HepG2 (cell line): ENCODE measurements around the gene EGFL8. TPM values are rescaled to one million over a fixed set of nuclear protein-coding genes. Genes with fewer than 3 reads are reported as not detected.

ENCODE experiments used
- ATRX ChIP-seq: sonication (generic); formaldehyde crosslinking; IDR thresholded peaks from 2 replicates; pipeline ENCODE4 v1.4.0; 2020; ENCODE audit warnings: missing genetic modification reagents, borderline replicate concordance
- HOXA9 ChIP-seq: sonication (generic); formaldehyde crosslinking; IDR thresholded peaks from 2 replicates; pipeline ENCODE4 v1.8.1; 2022; ENCODE audit warnings: missing genetic modification reagents, mild to moderate bottlenecking, moderate library complexity, borderline replicate concordance
- KLF16 ChIP-seq, 2 experiments: sonication (generic) in 1 of 2; formaldehyde crosslinking in 1 of 2; IDR thresholded peaks; 2 replicates each; pipeline versions ENCODE4 v1.6.1 to v1.8.0; 2016 to 2023; ENCODE audit warnings: missing genetic modification reagents in 2 of 2, missing compliant biosample characterization in 1 of 2
- SP140L ChIP-seq: sonication (generic); formaldehyde crosslinking; IDR thresholded peaks from 2 replicates; pipeline ENCODE4 v1.4.0; 2020; ENCODE audit warnings: missing genetic modification reagents, borderline replicate concordance
- TARDBP ChIP-seq: sonication (generic); formaldehyde crosslinking; IDR thresholded peaks from 2 replicates; pipeline ENCODE4 v1.8.0; 2022; ENCODE audit warnings: mild to moderate bottlenecking, missing genetic modification reagents
- TCF12 ChIP-seq, 2 experiments: fragments of 450-650 bp in 1 of 2; sonication (generic) in 1 of 2; formaldehyde crosslinking in 1 of 2; IDR thresholded peaks; 2 replicates each; pipeline versions ENCODE4 v1.6.1 to v1.8.0; 2017 to 2022; ENCODE audit warnings: antibody characterized with exemption in 1 of 2, mild to moderate bottlenecking in 1 of 2, missing genetic modification reagents in 1 of 2, moderate library complexity in 1 of 2
- TOE1 ChIP-seq: sonication (generic); formaldehyde crosslinking; IDR thresholded peaks from 2 replicates; pipeline ENCODE4 v1.4.0; 2020; ENCODE audit warnings: mild to moderate bottlenecking, missing genetic modification reagents
- YEATS2 ChIP-seq: sonication (generic); formaldehyde crosslinking; IDR thresholded peaks from 2 replicates; pipeline ENCODE4 v1.4.0; 2020; ENCODE audit warnings: missing genetic modification reagents, borderline replicate concordance
- ZNF572 ChIP-seq: sonication (generic); formaldehyde crosslinking; IDR thresholded peaks from 2 replicates; pipeline ENCODE4 v1.5.1; 2020; ENCODE audit warnings: mild to moderate bottlenecking, missing genetic modification reagents
- ZNF747 ChIP-seq: sonication (generic); formaldehyde crosslinking; IDR thresholded peaks from 2 replicates; pipeline ENCODE4 v1.8.1; 2023; ENCODE audit warnings: missing genetic modification reagents, mild to moderate bottlenecking, borderline replicate concordance
- ZNF790 ChIP-seq: sonication (generic); formaldehyde crosslinking; IDR thresholded peaks from 2 replicates; pipeline ENCODE4 v1.8.0; 2022; ENCODE audit warnings: missing genetic modification reagents, mild to moderate bottlenecking, borderline replicate concordance
- ZNF816 ChIP-seq: sonication (generic); formaldehyde crosslinking; IDR thresholded peaks from 2 replicates; pipeline ENCODE4 v1.8.0; 2022; ENCODE audit warnings: missing genetic modification reagents, mild to moderate bottlenecking, borderline replicate concordance
- polyA plus RNA-seq, 8 experiments: library from polyadenylated mRNA; depleted of rRNA in 3 of 8; stranded (reverse) in 7 of 8; unstranded in 1 of 8; fragments of >200 nt; fragmentation: Illumina TruSeq in 4 of 8; extraction: Trizol in 4 of 8; gene quantifications; 2 replicates each; pipeline versions ENCODE4 v1.2.1 to v1.2.3, GENCODE V29; 2011 to 2016; ENCODE audit warnings: low read depth in 4 of 8, missing spikeins in 1 of 8, mixed read lengths in 1 of 8; ENCODE audit not compliant: insufficient read depth in 1 of 8
- total RNA-seq, 5 experiments: library from RNA; depleted of rRNA; stranded (reverse); fragments of >200 nt; fragmentation: Illumina TruSeq; extraction: Trizol; gene quantifications; 2 replicates each; pipeline ENCODE4 v1.2.3, GENCODE V29; 2016; ENCODE audit warnings: low read depth in 1 of 5
- TF ChIP-seq, protein P1 (sequence below): sonication (generic); formaldehyde crosslinking; conservative IDR thresholded peaks from 2 replicates; pipeline ENCODE4 v1.4.0; 2020; ENCODE audit warnings: missing genetic modification reagents
- TF ChIP-seq, protein P2 (sequence below): IDR thresholded peaks from 2 replicates; pipeline ENCODE4 v1.6.1; 2018; ENCODE audit warnings: missing genetic modification reagents
- TF ChIP-seq, protein P3 (sequence below): IDR thresholded peaks from 2 replicates; pipeline ENCODE4 v1.6.1; 2016; ENCODE audit warnings: control low read depth
- TF ChIP-seq, protein P4 (sequence below): sonication (generic); formaldehyde crosslinking; IDR thresholded peaks from 2 replicates; pipeline ENCODE4 v1.4.0; 2020; ENCODE audit warnings: missing genetic modification reagents

The EGFL8 gene
- total and polyA plus RNA-seq, 2 of the 13 experiments (the other 11 are each of a cell fraction or from before 2014, with no cell fraction given), result 10.0 to 11.5 TPM

DNA sequence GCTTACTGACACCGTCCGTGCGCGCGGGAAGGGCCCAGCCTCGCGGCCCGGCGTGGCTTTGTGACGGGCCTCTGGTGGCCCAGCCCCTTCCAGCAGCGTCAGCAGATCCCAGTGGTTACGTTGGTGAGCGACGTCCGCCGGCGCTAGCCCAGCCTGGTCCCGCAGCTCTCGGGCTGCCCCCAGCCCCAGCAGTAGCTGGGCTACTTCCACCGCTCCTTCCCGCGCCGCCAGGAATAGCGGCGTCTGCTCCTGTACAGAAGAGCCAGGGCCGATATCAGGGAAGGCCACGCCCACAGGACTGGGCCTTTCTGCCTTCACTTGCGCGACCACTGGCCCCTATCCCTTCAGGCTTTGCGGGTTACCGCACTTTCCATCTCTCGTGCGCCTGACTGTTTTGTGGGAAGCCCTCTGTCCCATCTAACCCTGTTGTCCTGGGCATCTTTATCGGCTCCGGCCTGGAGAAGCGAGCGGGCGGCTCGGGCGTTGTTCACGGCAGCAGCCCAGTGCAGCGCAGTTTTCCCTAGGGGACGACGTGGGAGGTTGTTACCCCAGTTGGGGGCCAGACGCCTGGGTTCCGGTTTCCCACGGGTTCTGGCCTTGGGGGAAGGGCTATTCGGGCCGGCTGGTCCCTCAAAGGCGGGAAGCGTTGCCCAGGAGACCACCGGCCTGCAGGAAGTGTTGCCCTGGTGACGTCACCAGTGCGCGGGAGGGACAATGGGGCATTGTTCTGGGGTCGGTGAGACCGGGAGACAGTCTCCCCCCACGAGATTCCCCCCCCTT is 31.7 kb downstream of the EGFL8 start (continued):
- 0 out of 2 replicates have a peak, but pooled peaks have one; percentile 66 for TF ChIP-seq ZNF790 (CRISPR knock-in tag)
- no peak for TF ChIP-seq ATRX (CRISPR knock-in tag)
- TF ChIP-seq TARDBP (CRISPR knock-in tag), result peak; percentile 23; the same call in 1 of the 2 replicates
- no peak for TF ChIP-seq ZNF572
- 0 out of 2 replicates have a peak, but pooled peaks have one; percentile 52 for TF ChIP-seq TOE1 (CRISPR knock-in tag)
- TF ChIP-seq KLF16 (CRISPR knock-in tag; IDR thresholded peaks at IDR 0.05), result peak in 1 of 2 experiments; percentile 73; a peak in 2 of 4 replicates
- TF ChIP-seq ZNF816 (CRISPR knock-in tag), result no peak; the same call in 1 of the 2 replicates
- TF ChIP-seq TCF12 (IDR thresholded peaks at IDR 0.05), result no peak
- TF ChIP-seq TCF12 (CRISPR knock-in tag; IDR thresholded peaks at IDR 0.05), result no peak
- no peak; the same call in 1 of the 2 replicates for TF ChIP-seq YEATS2
- no peak for TF ChIP-seq ZNF747
- TF ChIP-seq, protein P1, sequence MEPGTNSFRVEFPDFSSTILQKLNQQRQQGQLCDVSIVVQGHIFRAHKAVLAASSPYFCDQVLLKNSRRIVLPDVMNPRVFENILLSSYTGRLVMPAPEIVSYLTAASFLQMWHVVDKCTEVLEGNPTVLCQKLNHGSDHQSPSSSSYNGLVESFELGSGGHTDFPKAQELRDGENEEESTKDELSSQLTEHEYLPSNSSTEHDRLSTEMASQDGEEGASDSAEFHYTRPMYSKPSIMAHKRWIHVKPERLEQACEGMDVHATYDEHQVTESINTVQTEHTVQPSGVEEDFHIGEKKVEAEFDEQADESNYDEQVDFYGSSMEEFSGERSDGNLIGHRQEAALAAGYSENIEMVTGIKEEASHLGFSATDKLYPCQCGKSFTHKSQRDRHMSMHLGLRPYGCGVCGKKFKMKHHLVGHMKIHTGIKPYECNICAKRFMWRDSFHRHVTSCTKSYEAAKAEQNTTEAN, result no peak; the same call in 1 of the 2 replicates
- TF ChIP-seq, protein P2, sequence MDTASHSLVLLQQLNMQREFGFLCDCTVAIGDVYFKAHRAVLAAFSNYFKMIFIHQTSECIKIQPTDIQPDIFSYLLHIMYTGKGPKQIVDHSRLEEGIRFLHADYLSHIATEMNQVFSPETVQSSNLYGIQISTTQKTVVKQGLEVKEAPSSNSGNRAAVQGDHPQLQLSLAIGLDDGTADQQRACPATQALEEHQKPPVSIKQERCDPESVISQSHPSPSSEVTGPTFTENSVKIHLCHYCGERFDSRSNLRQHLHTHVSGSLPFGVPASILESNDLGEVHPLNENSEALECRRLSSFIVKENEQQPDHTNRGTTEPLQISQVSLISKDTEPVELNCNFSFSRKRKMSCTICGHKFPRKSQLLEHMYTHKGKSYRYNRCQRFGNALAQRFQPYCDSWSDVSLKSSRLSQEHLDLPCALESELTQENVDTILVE (CRISPR knock-in tag), result peak; percentile 88; the same call in 1 of the 2 replicates
- no peak; the same call in 1 of the 2 replicates for TF ChIP-seq SP140L (CRISPR knock-in tag)
- TF ChIP-seq, protein P3, sequence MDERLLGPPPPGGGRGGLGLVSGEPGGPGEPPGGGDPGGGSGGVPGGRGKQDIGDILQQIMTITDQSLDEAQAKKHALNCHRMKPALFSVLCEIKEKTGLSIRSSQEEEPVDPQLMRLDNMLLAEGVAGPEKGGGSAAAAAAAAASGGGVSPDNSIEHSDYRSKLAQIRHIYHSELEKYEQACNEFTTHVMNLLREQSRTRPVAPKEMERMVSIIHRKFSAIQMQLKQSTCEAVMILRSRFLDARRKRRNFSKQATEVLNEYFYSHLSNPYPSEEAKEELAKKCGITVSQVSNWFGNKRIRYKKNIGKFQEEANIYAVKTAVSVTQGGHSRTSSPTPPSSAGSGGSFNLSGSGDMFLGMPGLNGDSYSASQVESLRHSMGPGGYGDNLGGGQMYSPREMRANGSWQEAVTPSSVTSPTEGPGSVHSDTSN, result no peak
- TF ChIP-seq, protein P4, sequence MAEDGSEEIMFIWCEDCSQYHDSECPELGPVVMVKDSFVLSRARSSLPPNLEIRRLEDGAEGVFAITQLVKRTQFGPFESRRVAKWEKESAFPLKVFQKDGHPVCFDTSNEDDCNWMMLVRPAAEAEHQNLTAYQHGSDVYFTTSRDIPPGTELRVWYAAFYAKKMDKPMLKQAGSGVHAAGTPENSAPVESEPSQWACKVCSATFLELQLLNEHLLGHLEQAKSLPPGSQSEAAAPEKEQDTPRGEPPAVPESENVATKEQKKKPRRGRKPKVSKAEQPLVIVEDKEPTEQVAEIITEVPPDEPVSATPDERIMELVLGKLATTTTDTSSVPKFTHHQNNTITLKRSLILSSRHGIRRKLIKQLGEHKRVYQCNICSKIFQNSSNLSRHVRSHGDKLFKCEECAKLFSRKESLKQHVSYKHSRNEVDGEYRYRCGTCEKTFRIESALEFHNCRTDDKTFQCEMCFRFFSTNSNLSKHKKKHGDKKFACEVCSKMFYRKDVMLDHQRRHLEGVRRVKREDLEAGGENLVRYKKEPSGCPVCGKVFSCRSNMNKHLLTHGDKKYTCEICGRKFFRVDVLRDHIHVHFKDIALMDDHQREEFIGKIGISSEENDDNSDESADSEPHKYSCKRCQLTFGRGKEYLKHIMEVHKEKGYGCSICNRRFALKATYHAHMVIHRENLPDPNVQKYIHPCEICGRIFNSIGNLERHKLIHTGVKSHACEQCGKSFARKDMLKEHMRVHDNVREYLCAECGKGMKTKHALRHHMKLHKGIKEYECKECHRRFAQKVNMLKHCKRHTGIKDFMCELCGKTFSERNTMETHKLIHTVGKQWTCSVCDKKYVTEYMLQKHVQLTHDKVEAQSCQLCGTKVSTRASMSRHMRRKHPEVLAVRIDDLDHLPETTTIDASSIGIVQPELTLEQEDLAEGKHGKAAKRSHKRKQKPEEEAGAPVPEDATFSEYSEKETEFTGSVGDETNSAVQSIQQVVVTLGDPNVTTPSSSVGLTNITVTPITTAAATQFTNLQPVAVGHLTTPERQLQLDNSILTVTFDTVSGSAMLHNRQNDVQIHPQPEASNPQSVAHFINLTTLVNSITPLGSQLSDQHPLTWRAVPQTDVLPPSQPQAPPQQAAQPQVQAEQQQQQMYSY (CRISPR knock-in tag), result no peak; the same call in none of the 2 replicates
- TF ChIP-seq HOXA9, result no peak
